GM12878 (cell line): Measurements from ENCODE around the gene CLSTN2. TPM values are rescaled to one million over a fixed set of nuclear protein-coding genes. Genes with fewer than 3 reads are reported as not detected.

Experiments used
- ATAC-seq: fragments of 200-7000 bp; cut with Tn5 transposase; 3 replicates; pipeline ENCODE4 v1.9.1; 2020; ENCODE audit warnings: mild to moderate bottlenecking, moderate library complexity
- BruUV-seq: library from RNA; stranded (reverse); fragments of 400-500 nt; replicated peaks from 2 replicates; lab custom pipeline; 2021; lab: Mats Ljungman, UMichigan
- CTCF ChIA-PET: fragments of 300-600 bp; sonication (Branson Sonifier 250); formaldehyde crosslinking; extraction: SDS; loops from one replicate; lab custom pipeline; 2021; ENCODE audit warnings: inconsistent platforms; lab: Yijun Ruan, JAX
- POLR2A ChIA-PET: fragments of 350-600 bp; formaldehyde crosslinking; extraction: SDS; loops from one replicate; lab custom pipeline; 2021; ENCODE audit warnings: inconsistent platforms; lab: Charles Lee
- RAD21 ChIA-PET: fragments of 300-600 bp; sonication (Branson Sonifier 250); formaldehyde crosslinking; loops from one replicate; lab custom pipeline; 2023; ENCODE audit warnings: antibody characterized with exemption; ENCODE audit not compliant: unreplicated experiment; lab: Charles Lee
- SMC1A ChIA-PET: fragments of 300-600 bp; sonication (Branson Sonifier 250); formaldehyde crosslinking; loops from one replicate; lab custom pipeline; 2023; ENCODE audit not compliant: unreplicated experiment, uncharacterized antibody; lab: Charles Lee
- DNase-seq: peaks from one replicate; pipeline ENCODE4 v3.0.0-alpha.2; 2011; ENCODE audit warnings: low read depth, low spot score
- FAIRE-seq: peaks from 3 replicates; lab custom pipeline; 2011; peaks lifted over from hg19 to GRCh38; lab: Jason Lieb, UNC
- H2AFZ ChIP-seq: 2 replicates; pipeline ENCODE4 v1.6.0; 2011; ENCODE audit warnings: low read depth, low read length, control low read depth; ENCODE audit not compliant: control insufficient read depth
- H3K27ac ChIP-seq: 2 replicates; pipeline ENCODE4 v1.5.1; 2011; ENCODE audit warnings: control low read depth; ENCODE audit not compliant: control insufficient read depth, insufficient read depth
- H3K27me3 ChIP-seq, 2 experiments: replicated peaks in 1 of 2; 2 replicates each; pipeline versions ENCODE4 v1.6.0 to v1.6.1; 2011; ENCODE audit warnings: low read length in 1 of 2; ENCODE audit not compliant: control insufficient read depth in 2 of 2, insufficient read depth in 2 of 2
- H3K36me3 ChIP-seq, 2 experiments: 2 replicates each; pipeline ENCODE4 v1.5.1; 2011; ENCODE audit warnings: low read length in 1 of 2; ENCODE audit not compliant: control insufficient read depth in 2 of 2, insufficient read depth in 2 of 2
- H3K4me1 ChIP-seq: 2 replicates; pipeline ENCODE4 v1.6.1; 2011; ENCODE audit warnings: mild to moderate bottlenecking, low read length, moderate library complexity, mixed read lengths; ENCODE audit not compliant: control insufficient read depth, insufficient read depth
- H3K4me2 ChIP-seq: 2 replicates; pipeline ENCODE4 v1.6.0; 2011; ENCODE audit warnings: control low read depth; ENCODE audit not compliant: control insufficient read depth, insufficient read depth
- H3K4me3 ChIP-seq: fragments of 200-600 bp; sonication (generic); 2 replicates; pipeline ENCODE4 v1.5.1; 2016
- H3K79me2 ChIP-seq: 2 replicates; pipeline ENCODE4 v1.6.0; 2011; ENCODE audit warnings: low read length; ENCODE audit not compliant: control insufficient read depth, insufficient read depth
- H3K9ac ChIP-seq: 2 replicates; pipeline ENCODE4 v1.8.0; 2011; ENCODE audit warnings: low read length, control low read depth, mixed read lengths; ENCODE audit not compliant: control insufficient read depth, insufficient read depth
- H3K9me3 ChIP-seq: replicated peaks from 3 replicates; pipeline ENCODE4 v1.5.1; 2011; ENCODE audit warnings: mild to moderate bottlenecking, low read length; ENCODE audit not compliant: control insufficient read depth, insufficient read depth
- H4K20me1 ChIP-seq: 2 replicates; pipeline ENCODE4 v1.6.0; 2011; ENCODE audit not compliant: control insufficient read depth, insufficient read depth
- CHD1 ChIP-seq: IDR thresholded peaks from 2 replicates; pipeline ENCODE4 v1.6.1; 2012; ENCODE audit warnings: low read depth, low read length, improper control_type of control experiment
- GATAD2B ChIP-seq: fragments of 450-650 bp; conservative IDR thresholded peaks from 2 replicates; pipeline ENCODE4 v1.6.1; 2017; ENCODE audit warnings: low read depth, mild to moderate bottlenecking, moderate library complexity
- HCFC1 ChIP-seq: fragments of 150-350 bp; IDR thresholded peaks from 2 replicates; pipeline ENCODE4 v1.6.1; 2014; ENCODE audit warnings: low read length
- IRF5 ChIP-seq: fragments of 450-650 bp; IDR thresholded peaks from 2 replicates; pipeline ENCODE4 v1.6.1; 2017; ENCODE audit warnings: borderline replicate concordance
- MYB ChIP-seq: fragments of 150-350 bp; IDR thresholded peaks from 2 replicates; pipeline ENCODE4 v1.6.1; 2014; ENCODE audit warnings: mild to moderate bottlenecking, low read depth, low read length, borderline replicate concordance
- RELB ChIP-seq: fragments of 450-650 bp; IDR thresholded peaks from 2 replicates; pipeline ENCODE4 v1.6.1; 2017; ENCODE audit warnings: low read depth, mild to moderate bottlenecking, moderate library complexity
- WGBS: methylation state at CpG from one replicate; pipeline ENCODE4 v1.1.6; 2016; ENCODE audit warnings: low lambda C conversion rate; ENCODE audit not compliant: insufficient replicate concordance, insufficient coverage; ENCODE audit errors: missing lambda C conversion rate; 5-methylcytosine and 5-hydroxymethylcytosine counted together
- in situ Hi-C: fragments of 300-500 bp; cut with MboI; formaldehyde crosslinking; loops from 9 replicates; pipeline ENCODE4 v1.14.3; 2018; ENCODE audit warnings: mixed read lengths
- intact Hi-C: fragments of 100-400 bp; cut with micrococcal nuclease; formaldehyde crosslinking; loops from one replicate; pipeline ENCODE4 v1.14.2; 2022; ENCODE audit not compliant: unreplicated experiment
- polyA plus RNA-seq, 11 experiments: library from polyadenylated mRNA; depleted of rRNA in 4 of 11; unstranded in 6 of 11; stranded (reverse) in 5 of 11; fragments of >200 nt; fragmentation: Nextera tagmentation in 4 of 11; fragmentation: Illumina TruSeq in 1 of 11; extraction: Ambion mirVana in 4 of 11; extraction: Trizol in 1 of 11; gene quantifications; 1 replicate in 1 of 11; 2 replicates in 10 of 11; pipeline versions ENCODE4 v1.2.1 to v1.2.3, GENCODE V29; 2011 to 2016; ENCODE audit warnings: inconsistent platforms in 2 of 11, missing spikeins in 2 of 11, low read depth in 1 of 11
- total RNA-seq, 4 experiments: library from RNA; depleted of rRNA in 3 of 4; stranded (reverse); fragments of >200 nt in 3 of 4; fragmentation: Illumina TruSeq in 1 of 4; extraction: Trizol in 1 of 4; gene quantifications; 2 replicates each; pipeline versions ENCODE4 v1.2.1 to v1.2.3, GENCODE V29; 2013 to 2021

Gene CLSTN2
- total and polyA plus RNA-seq, 10 of the 15 experiments (the other 5 are each of a cell fraction or from before 2014, with no cell fraction given) = under 0.01 to 0.10 (median under 0.01) TPM; not detected in 5

GRCh38 chr3:139974809-139975425, 39.9 kb downstream of the CLSTN2 start:
- RAD21 ChIA-PET = no interaction called here
- DNase-seq = no peak
- Histone ChIP-seq H3K27me3 (no peaks in the 10 kb centered on the region; a peak in 3 of 4 replicates), H3K4me3 (no peak overlapping the region), H2AFZ (no peak overlapping the region), H3K4me2 (no peak overlapping the region), H3K79me2 (no peaks in the 10 kb centered on the region), H4K20me1 (no peaks in the 10 kb centered on the region), H3K36me3 (no peaks in the 10 kb centered on the region), H3K9ac (no peak overlapping the region), H3K27ac (no peak overlapping the region), H3K9me3 (no peaks in the 10 kb centered on the region), H3K4me1 (no peaks in the 10 kb centered on the region)
- CTCF ChIA-PET = interaction anchor here (0.6 kb wide), 1 partner anchor 24 kb away, joined by 3 read pairs; no protein-coding TSS in a partner anchor
- POLR2A ChIA-PET = no interaction called here
- intact Hi-C loops (no loop called here), in situ Hi-C loops (no loop called here)
- ATAC-seq = no peak
- no peak for FAIRE-seq
- SMC1A ChIA-PET = no interaction called here
- BruUV-seq = no TSS peak
- TF ChIP-seq RELB (no peak), HCFC1 (no peak), GATAD2B (no peak), MYB (no peak), CHD1 (no peak), IRF5 (no peak)
- 6% methylated on average over 2 of the region's 2 CpGs for WGBS
